GM19324 (cell line): Measurements from ENCODE around the gene SNAI3.

ENCODE experiments used
- ATAC-seq: cut with Tn5 transposase; IDR thresholded peaks from one replicate; pipeline ENCODE4 v1.9.1; 2021; ENCODE audit warnings: mild to moderate bottlenecking, moderate library complexity; ENCODE audit not compliant: unreplicated experiment, low FRiP score

Gene SNAI3

DNA sequence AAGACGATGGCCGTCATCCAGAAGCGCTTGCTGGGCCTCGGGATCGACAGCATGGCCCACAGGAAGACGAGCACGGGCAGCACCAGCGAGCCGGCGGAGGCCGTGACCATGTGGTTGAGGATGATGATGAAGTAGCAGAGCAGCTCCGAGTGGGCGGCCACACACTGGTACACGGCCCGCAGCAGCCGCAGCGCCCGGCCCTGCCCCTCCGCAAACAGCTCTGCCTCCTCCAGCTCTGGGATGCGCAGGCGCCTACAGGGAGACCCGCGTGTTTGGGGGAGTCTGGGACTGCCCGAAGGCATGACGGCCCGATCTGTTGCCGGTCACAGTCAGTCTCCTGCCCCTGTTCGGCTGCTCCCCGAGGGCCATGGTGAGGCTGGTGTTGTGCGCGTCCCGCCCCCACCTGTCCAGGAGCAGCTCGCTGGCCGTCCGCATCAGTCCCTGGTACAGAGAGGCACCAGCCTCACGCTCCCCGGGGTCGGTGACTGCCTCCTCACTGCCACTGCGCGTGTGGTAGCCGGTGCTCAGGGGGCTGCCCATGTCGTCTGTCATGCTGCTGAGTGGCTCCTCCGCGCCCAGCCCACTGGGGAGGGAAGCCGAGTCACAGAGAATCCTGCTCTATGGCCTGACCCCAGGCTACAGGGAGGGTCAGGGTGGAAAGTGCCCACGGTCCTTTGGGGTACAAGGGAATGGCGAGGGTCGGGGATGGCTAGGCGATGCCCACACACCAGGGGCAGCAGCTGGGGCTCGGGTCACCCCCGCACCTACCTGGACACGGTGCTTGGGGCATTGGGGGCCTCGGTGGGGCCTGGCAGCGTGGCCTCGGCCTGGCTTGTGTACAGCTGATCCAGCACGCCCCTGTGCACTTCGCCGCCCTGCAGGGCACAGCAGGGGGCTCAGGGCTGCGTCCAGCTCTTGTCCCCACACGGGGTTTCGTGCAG, 35.8 kb upstream of the SNAI3 start:
- no peak for ATAC-seq

DNA sequence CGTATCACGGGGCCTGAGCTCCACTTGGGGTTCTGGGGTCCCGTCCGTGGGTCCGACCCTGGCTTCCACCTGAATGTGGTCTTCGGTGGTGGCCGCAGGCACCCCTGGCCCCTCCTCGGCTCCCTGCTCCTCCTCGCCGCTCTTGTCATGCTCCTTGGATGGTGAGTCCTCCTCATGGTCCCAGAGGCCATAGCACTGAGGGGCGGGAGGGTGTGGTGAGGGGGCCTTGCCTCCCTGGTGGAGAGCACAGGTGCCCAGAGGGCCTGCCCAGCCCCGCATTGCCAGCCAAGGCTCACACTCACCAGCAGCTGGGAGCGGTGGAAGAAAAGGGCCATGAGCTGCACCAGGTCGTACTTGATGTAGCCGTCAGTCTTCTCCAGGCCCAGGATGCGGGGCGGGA, 34.9 kb upstream of the SNAI3 start:
- no peak for ATAC-seq

DNA sequence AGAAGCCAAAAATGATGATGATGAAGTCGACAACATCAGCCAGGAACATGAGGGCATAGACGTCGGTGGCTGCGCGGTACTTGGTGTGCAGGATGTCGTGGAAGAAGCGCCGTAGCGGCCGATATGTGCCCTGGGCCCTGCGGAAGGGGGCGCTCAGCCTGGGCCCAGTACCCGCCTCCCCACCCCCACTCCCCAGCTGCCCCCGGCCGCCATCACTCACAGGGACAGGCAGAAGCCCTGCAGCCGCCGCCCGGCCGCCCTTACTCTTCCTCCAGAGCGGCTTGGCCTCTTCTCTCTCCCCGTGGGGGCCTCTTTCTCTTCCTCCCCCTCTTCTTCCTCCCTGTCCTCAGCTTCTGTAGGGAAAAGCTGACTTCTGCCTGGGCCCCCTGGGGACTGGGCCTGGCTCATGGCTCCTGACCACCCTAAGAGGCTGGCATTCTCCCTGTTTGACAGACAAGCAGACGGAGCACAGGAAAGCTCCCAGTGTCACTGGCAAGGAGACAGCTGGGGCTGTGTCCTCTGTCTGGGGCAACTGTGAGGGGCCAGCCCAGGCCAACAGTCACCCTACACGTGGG, 34.2 kb upstream of the SNAI3 start:
- ATAC-seq = no peak

GRCh38 chr16:88719933-88720296, 33.6 kb upstream of the SNAI3 start:
- ATAC-seq = no peak

- no peak for ATAC-seq
These were observed 33.1 kb upstream of the SNAI3 start for GRCh38 chr16:88719267-88719932.

DNA sequence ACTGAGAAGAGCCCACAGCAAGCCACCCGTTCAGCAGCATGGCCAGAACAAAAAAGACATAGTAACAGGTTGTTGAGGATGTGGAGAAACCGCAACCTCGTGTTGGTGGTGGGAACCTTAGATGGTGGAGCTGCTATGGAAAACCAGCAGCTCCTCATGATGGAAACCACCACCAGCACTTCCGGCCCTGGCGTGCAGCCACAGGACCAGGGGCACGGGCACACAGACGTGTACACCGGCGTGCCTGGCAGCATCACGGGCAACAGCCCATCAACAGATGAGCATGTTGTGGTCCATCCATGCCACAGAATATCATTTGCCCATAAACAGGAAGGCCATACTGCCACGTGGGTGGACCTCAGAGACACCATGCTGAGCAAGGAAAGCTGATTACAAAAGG, 31.9 kb upstream of the SNAI3 start:
- ATAC-seq = no peak

GRCh38 chr16:88716601-88717001, 30.3 kb upstream of the SNAI3 start:
- ATAC-seq = no peak

GRCh38 chr16:88716201-88716600, 29.9 kb upstream of the SNAI3 start:
- ATAC-seq = no peak

DNA sequence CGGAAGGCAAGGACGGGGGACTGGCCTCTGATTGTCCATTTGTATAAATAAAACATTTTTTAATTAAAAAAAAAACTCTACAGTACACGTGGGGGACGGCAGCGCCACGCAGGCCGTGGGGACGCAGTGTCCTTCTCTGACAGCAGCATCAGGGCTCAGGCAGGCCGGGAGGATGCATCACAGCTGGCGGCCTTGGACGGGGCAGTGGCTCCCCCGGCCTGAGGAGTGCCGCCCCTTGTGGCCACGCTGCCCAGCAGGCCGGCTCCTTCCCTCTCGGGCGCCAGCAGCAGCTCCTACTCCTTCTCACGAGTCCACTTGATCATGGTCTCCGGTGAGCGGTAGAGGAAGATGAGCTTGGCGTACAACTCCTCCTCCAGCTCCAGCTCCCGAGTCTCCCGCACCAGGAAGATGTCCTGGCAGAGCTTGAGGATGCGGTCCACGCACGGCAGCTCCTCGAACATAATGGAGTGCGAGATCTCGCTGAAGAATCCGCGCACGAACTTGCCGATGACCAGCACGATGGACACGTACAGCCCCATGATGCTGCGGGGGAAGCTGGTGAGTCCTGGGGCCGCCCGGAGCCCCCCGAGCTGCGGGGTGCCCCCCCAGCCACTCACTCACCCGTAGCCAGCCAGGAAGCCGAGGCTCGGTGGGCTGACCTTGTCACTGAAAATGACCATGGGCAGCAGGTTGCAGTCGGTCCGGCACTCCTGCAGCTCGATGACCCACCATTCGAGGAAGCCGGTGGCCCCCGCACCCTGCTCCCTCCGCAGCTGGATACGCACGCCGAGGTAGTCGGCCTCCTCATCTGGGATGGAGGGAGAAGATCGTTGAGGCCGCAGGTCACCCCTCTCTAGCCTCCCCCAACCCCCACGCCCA, 29.2 kb upstream of the SNAI3 start:
- no peak for ATAC-seq

GRCh38 chr16:88714420-88715302, 28.4 kb upstream of the SNAI3 start:
- no peak for ATAC-seq

DNA sequence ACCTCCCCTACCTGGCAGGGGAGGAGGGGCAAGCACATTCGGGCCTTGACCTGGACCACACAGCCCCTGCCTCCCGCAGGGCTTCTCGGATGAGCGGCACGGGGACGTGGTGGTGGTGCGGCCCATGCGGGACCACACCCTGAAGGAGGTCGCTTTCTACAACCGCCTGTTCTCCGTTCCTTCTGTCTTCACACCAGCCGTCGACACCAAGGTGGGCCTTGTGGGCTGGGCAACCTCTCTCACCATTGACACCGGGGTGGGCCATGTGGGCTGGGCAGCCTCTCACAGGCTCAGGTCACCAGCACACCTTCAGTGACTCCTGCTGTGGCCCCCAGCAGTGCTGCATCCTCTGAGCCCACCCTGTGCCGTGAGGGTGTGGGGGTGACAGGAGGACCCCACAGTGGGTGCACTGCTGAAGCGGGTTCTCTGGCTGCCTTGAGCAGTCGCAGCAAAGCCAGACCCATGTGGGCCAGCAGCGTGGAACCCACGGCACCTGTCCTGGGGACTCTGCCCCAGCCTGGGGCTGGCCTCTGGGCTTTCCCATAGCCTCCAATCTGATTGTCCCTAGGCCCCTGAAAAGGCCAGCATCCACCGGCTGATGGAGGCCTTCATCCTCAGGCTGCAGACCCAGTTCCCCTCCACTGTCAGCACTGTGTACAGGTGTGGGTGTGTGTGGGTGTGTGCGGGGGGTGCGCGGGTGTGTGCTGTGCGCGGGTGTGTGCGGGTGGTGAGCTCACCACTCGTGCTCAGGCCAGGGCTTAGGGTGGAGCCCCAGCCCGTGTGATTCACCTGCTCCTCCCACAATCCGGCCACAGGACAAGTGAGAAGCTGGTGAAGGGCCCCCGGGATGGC, 27.5 kb upstream of the SNAI3 start:
- no peak for ATAC-seq

DNA sequence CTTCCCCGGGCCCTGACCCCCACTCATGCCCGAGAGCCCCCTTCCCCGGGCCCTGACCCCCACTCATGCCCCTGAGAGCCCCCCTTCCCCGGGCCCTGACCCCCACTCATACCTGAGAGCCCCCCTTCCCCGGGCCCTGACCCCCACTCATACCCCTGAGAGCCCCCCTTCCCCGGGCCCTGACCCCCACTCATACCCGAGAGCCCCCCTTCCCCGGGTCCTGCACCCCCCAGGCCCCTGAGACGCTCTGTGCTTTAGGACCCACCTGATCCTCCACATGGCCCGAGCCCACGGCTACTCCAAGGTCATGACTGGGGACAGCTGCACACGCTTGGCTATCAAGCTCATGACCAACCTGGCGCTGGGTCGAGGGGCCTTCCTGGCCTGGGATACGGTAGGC, 26.7 kb upstream of the SNAI3 start:
- ATAC-seq = no peak

DNA sequence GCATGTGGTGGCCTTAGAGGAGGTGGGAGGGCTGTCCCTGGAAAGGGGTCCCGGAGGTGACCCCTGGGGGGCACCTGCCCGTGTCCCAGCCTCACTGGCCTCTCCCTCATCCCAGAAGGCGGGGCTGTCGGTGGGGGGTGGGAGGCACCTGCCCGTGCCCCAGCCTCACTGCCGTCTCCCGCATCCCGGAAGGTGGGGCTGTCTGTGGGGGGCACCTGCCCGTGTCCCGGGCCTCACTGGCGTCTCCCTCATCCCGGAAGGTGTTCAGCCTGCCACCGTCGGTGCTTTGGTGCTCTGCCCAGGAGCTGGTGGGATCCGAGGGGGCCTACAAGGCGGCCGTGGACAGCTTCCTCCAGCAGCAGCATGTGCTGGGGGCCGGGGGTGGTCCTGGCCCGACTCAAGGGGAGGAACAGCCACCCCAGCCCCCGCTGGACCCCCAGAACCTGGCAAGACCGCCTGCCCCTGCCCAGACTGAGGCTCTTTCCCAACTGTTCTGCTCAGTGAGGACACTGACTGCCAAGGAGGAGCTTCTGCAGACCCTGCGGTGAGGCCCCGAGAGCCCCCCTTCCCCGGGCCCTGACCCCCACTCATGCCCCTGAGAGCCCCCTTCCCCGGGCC, 26.2 kb upstream of the SNAI3 start:
- no peak for ATAC-seq

DNA sequence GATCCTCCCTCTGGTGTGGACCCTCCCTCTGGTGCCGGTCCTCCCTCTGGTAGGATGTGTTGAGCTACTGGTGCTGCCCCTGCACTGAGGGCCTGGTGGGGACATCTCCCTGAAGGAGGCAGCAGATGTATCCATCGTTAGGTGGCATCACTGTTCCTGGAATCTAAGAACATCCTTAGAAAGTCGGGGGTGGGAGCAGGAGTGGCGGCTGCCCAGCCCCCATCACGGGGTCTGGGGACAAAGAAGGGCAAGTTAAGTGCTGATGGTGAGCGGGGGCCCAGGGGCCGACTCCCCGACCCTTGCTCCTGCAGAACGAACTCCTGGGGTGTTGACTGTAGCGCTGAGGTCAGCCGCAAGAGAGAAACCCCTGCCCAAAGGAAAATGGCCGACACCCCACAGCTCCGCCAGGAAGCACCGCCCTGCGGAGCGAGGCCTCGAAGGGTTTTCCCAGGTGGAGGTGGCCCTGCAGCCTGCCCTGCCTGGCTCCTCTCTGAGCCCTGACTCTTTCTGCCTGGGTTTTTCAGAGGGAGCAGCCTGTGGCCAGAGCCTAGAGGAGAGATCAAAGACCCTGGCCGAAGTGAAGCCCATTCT, 25.5 kb upstream of the SNAI3 start:
- no peak for ATAC-seq

- ATAC-seq = no peak
These were observed 24.2 kb upstream of the SNAI3 start for GRCh38 chr16:88710556-88710955.

DNA sequence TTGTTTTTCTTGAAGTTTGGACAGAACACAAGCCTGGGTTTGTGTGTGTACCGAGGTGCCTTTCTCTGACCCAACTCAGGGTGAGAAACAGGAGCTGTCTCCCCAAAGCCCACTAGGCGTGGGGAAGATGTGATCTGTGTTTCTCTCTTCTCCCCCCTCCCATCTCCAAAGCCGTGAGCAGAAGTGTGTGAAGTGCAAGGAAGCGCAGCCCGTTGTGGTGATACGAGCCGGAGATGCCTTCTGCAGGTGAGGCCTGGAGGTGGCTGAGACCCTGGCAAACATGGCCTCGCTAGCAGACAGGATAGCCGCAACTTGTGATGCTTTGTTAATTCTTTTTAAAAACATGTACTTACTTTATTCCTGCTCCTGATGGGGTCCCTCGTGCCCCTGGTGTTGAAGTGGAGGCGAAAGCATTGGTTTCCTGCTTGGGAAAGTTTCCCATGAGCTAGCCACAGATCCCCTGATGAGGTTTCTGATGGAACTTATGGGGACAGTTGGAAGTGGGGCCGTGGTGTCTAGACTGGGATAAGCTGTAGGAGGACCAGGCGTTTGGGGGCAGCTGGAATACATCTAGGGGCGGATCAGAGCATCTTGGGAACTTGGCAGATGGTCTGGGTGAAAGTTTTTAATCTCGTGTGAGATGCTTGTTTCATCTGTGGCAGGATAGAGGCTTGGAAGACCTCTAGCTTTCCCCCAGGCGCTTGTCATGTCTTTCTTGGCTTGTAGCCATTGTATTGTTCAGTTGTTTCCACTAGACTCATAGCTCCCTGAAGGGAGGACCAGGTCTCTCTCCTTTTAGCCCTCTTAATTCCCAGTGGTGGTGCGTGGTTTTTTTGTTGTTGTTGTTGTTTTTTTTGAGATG, 20.9 kb upstream of the SNAI3 start:
- ATAC-seq = no peak
